MM.1S (cell line): Measurements from ENCODE around the gene C21orf91.

ENCODE experiments used
- DNase-seq: peaks from one replicate; pipeline ENCODE4 v3.0.0-alpha.2; 2015
- H2AFZ ChIP-seq: fragments of 300-600 bp; sonication (generic); 2 replicates; pipeline ENCODE4 v1.6.0; 2016; ENCODE audit warnings: antibody characterized with exemption, low read length
- H3F3A ChIP-seq: fragments of 300-600 bp; sonication (generic); 2 replicates; pipeline ENCODE4 v1.6.1; 2016; ENCODE audit warnings: mild to moderate bottlenecking, antibody characterized with exemption, low read length, moderate library complexity, mixed read lengths; ENCODE audit not compliant: insufficient read depth
- H3K27ac ChIP-seq: fragments of 300-600 bp; sonication (generic); 2 replicates; pipeline ENCODE4 v1.5.1; 2016; ENCODE audit warnings: mild to moderate bottlenecking, low read length
- H3K27me3 ChIP-seq: fragments of 300-600 bp; sonication (generic); replicated peaks from 2 replicates; pipeline ENCODE4 v1.6.0; 2016; ENCODE audit warnings: low read length; ENCODE audit not compliant: insufficient read depth
- H3K36me3 ChIP-seq: fragments of 300-600 bp; sonication (generic); replicated peaks from 2 replicates; pipeline ENCODE4 v1.6.1; 2016; ENCODE audit warnings: mild to moderate bottlenecking, low read length, mixed read lengths; ENCODE audit not compliant: insufficient read depth
- H3K4me1 ChIP-seq: fragments of 300-600 bp; sonication (generic); 2 replicates; pipeline ENCODE4 v1.6.1; 2016; ENCODE audit warnings: low read length, mixed read lengths
- H3K4me2 ChIP-seq: fragments of 300-600 bp; sonication (generic); 2 replicates; pipeline ENCODE4 v1.6.0; 2016; ENCODE audit warnings: low read depth, low read length
- H3K4me3 ChIP-seq: fragments of 300-600 bp; sonication (generic); 2 replicates; pipeline ENCODE4 v1.5.1; 2016; ENCODE audit warnings: low read length, mixed read lengths
- H3K79me2 ChIP-seq: fragments of 300-600 bp; sonication (generic); 2 replicates; pipeline ENCODE4 v1.6.1; 2016; ENCODE audit warnings: mixed run types, low read length, mixed read lengths
- H3K9ac ChIP-seq: fragments of 300-600 bp; sonication (generic); 2 replicates; pipeline ENCODE4 v1.6.1; 2016; ENCODE audit warnings: low read length, mixed read lengths
- H3K9me2 ChIP-seq: fragments of 300-600 bp; sonication (generic); replicated peaks from 2 replicates; pipeline ENCODE4 v1.6.1; 2016; ENCODE audit warnings: mild to moderate bottlenecking, low read length, mixed read lengths; ENCODE audit not compliant: insufficient read depth
- H3K9me3 ChIP-seq: fragments of 300-600 bp; sonication (generic); replicated peaks from 2 replicates; pipeline ENCODE4 v1.6.1; 2016; ENCODE audit warnings: mild to moderate bottlenecking, low read length, mixed read lengths; ENCODE audit not compliant: insufficient read depth
- H4K20me1 ChIP-seq: fragments of 300-600 bp; sonication (generic); 2 replicates; pipeline ENCODE4 v1.6.1; 2016; ENCODE audit warnings: mild to moderate bottlenecking, low read length, moderate library complexity, mixed read lengths; ENCODE audit not compliant: insufficient read depth
- CTCF ChIP-seq: fragments of 300-600 bp; sonication (generic); IDR thresholded peaks from 2 replicates; pipeline ENCODE4 v1.5.1; 2016; ENCODE audit warnings: antibody characterized with exemption, low read length, mixed read lengths
- EZH2 ChIP-seq: fragments of 300-600 bp; sonication (generic); optimal IDR thresholded peaks from 2 replicates; pipeline ENCODE3; 2017; ENCODE audit warnings: low read depth, mild to moderate bottlenecking, antibody characterized with exemption, low read length, mixed read lengths
- EZH2phosphoT487 ChIP-seq: fragments of 300-600 bp; sonication (generic); IDR thresholded peaks from 2 replicates; pipeline ENCODE4 v1.6.1; 2018; ENCODE audit warnings: antibody characterized with exemption, low read length

The C21orf91 gene

GRCh38 chr21:17858747-17859146 is 39.6 kb upstream of the C21orf91 start:
- H3K4me1 ChIP-seq, result no peaks in the 10 kb centered on the region
- H3K9me2 ChIP-seq, result no peaks in the 10 kb centered on the region
- no peaks in the 10 kb centered on the region for H3K27me3 ChIP-seq
- H3K9ac ChIP-seq, result no peak overlapping the region
- H4K20me1 ChIP-seq, result no peaks in the 10 kb centered on the region
- H3K79me2 ChIP-seq, result no peaks in the 10 kb centered on the region
- H3K4me2 ChIP-seq, result no peak overlapping the region
- no peaks in the 10 kb centered on the region for H3F3A ChIP-seq
- H3K27ac ChIP-seq, result no peak overlapping the region
- H3K9me3 ChIP-seq, result no peaks in the 10 kb centered on the region
- TF ChIP-seq EZH2phosphoT487, result no peak
- no peak for TF ChIP-seq EZH2
- no peak for TF ChIP-seq CTCF
- H2AFZ ChIP-seq, result no peak overlapping the region
- no peak overlapping the region for H3K4me3 ChIP-seq
- no peaks in the 10 kb centered on the region for H3K36me3 ChIP-seq
- DNase-seq, result no peak

GRCh38 chr21:17854745-17855144 is 35.6 kb upstream of the C21orf91 start:
- H3K9me2 ChIP-seq, result no peaks in the 10 kb centered on the region
- no peak overlapping the region for H2AFZ ChIP-seq
- no peak overlapping the region for H3K4me2 ChIP-seq
- H3K9ac ChIP-seq, result no peak overlapping the region
- TF ChIP-seq EZH2phosphoT487 (no peak), CTCF (no peak), EZH2 (no peak)
- no peaks in the 10 kb centered on the region for H3K4me1 ChIP-seq
- no peaks in the 10 kb centered on the region for H4K20me1 ChIP-seq
- H3F3A ChIP-seq, result no peaks in the 10 kb centered on the region
- no peaks in the 10 kb centered on the region for H3K27me3 ChIP-seq
- H3K27ac ChIP-seq, result no peak overlapping the region
- no peak for DNase-seq
- no peaks in the 10 kb centered on the region for H3K36me3 ChIP-seq
- H3K79me2 ChIP-seq, result no peaks in the 10 kb centered on the region
- H3K9me3 ChIP-seq, result no peaks in the 10 kb centered on the region
- no peak overlapping the region for H3K4me3 ChIP-seq

GRCh38 chr21:17853393-17854275 is 34.5 kb upstream of the C21orf91 start:
- no peaks in the 10 kb centered on the region for H3K9me2 ChIP-seq
- no peak overlapping the region for H2AFZ ChIP-seq
- no peak overlapping the region for H3K4me3 ChIP-seq
- H3K79me2 ChIP-seq, result no peaks in the 10 kb centered on the region
- no peak overlapping the region for H3K9ac ChIP-seq
- no peaks in the 10 kb centered on the region for H3K27me3 ChIP-seq
- H3K4me2 ChIP-seq, result no peak overlapping the region
- no peak for DNase-seq
- no peaks in the 10 kb centered on the region for H3K36me3 ChIP-seq
- H3K4me1 ChIP-seq, result no peaks in the 10 kb centered on the region
- no peaks in the 10 kb centered on the region for H3K9me3 ChIP-seq
- no peak for TF ChIP-seq EZH2phosphoT487
- TF ChIP-seq EZH2, result no peak
- no peaks in the 10 kb centered on the region for H4K20me1 ChIP-seq
- H3F3A ChIP-seq, result no peaks in the 10 kb centered on the region
- no peak overlapping the region for H3K27ac ChIP-seq

GRCh38 chr21:17848228-17848627 is 29.1 kb upstream of the C21orf91 start:
- Histone ChIP-seq H3K9me3 (no peaks in the 10 kb centered on the region), H3K36me3 (no peaks in the 10 kb centered on the region), H3K4me3 (no peak overlapping the region), H3K79me2 (no peaks in the 10 kb centered on the region), H3K27me3 (no peaks in the 10 kb centered on the region), H3K9ac (no peak overlapping the region), H3F3A (no peaks in the 10 kb centered on the region), H3K4me1 (no peaks in the 10 kb centered on the region), H3K9me2 (no peaks in the 10 kb centered on the region), H2AFZ (no peak overlapping the region), H3K4me2 (no peak overlapping the region), H3K27ac (no peak overlapping the region), H4K20me1 (no peaks in the 10 kb centered on the region)
- TF ChIP-seq EZH2 (no peak), EZH2phosphoT487 (no peak), CTCF (no peak)
- DNase-seq, result no peak
